Measurements from ENCODE around the gene MED13L.

The MED13L gene

DNA sequence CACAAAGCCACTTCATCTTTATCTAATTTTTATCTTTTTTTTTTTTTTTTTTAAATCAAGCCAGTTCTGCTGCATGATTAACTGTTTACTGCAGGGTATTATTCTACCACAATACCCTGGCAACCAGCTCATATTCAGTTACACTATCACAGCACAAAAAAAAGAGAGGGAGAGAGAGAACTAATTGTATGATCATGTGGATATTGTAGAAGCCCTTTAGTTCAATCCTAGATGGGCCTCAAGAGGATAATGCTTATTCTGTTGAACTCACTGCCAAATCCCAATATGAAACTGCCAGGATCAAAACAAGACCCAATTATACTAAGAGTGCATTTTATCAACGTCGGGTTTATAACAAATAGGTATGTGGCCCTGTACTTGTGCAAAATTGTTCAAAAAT is 51.5 kb downstream of the MED13L start:
- Histone ChIP-seq H3K9ac (ENCODE audit: low read length) (no peak overlapping the region), H3K9me3 (ENCODE audit: insufficient read depth, low read length) (no peaks in the 10 kb centered on the region), H3K4me2 (ENCODE audit: low read depth, low read length, poor library complexity, severe bottlenecking) (no peak overlapping the region), H4K20me1 (ENCODE audit: low read depth, low read length) (no peaks in the 10 kb centered on the region), H3K9me2 (replicated peaks; ENCODE audit: insufficient read depth, low read length) (no peaks in the 10 kb centered on the region), H2AFZ (ENCODE audit: low read depth, low read length, severe bottlenecking) (no peak overlapping the region), H3K79me2 (ENCODE audit: insufficient read depth, low read length) (no peaks in the 10 kb centered on the region), H3K36me3 (ENCODE audit: low read length) (no peaks in the 10 kb centered on the region), H3K27ac (ENCODE audit: low read depth, low read length) (no peak overlapping the region), H3F3A (ENCODE audit: insufficient read depth) (no peaks in the 10 kb centered on the region), H3K4me3 (ENCODE audit: insufficient read depth, low read length, poor library complexity, severe bottlenecking) (no peak overlapping the region), H3K27me3 (ENCODE audit: low read length) (no peaks in the 10 kb centered on the region)
- TF ChIP-seq, protein P1, sequence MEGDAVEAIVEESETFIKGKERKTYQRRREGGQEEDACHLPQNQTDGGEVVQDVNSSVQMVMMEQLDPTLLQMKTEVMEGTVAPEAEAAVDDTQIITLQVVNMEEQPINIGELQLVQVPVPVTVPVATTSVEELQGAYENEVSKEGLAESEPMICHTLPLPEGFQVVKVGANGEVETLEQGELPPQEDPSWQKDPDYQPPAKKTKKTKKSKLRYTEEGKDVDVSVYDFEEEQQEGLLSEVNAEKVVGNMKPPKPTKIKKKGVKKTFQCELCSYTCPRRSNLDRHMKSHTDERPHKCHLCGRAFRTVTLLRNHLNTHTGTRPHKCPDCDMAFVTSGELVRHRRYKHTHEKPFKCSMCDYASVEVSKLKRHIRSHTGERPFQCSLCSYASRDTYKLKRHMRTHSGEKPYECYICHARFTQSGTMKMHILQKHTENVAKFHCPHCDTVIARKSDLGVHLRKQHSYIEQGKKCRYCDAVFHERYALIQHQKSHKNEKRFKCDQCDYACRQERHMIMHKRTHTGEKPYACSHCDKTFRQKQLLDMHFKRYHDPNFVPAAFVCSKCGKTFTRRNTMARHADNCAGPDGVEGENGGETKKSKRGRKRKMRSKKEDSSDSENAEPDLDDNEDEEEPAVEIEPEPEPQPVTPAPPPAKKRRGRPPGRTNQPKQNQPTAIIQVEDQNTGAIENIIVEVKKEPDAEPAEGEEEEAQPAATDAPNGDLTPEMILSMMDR (IDR thresholded peaks at IDR 0.05; ENCODE audit: insufficient read depth, low read length, poor library complexity, severe bottlenecking) = no peak
- no peak for TF ChIP-seq EZH2phosphoT487 (conservative IDR thresholded peaks at IDR 0.05; ENCODE audit: low read length)

DNA sequence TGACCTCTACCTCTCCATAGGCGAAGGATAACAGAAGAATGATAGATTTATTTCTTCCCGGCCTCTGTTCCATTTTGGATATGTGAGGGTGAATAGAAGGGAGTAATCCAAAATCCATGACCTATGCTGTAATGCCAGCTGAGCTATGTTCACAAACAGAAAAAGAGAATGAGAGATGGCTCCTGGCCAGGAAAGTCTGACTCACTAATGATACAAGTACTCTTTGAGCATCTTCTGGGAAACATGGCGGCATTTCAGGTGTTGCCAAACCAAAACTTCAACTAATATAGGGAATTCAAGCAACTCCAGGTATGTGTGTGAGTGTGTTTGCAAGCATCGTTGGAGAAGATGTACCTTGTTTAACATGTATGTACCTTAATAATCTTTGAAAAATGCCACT is 55.1 kb downstream of the MED13L start:
- peaks cover 5% of the 10 kb centered on the region; the same call in 1 of the 2 replicates for H4K20me1 ChIP-seq (ENCODE audit: low read depth, low read length)

DNA sequence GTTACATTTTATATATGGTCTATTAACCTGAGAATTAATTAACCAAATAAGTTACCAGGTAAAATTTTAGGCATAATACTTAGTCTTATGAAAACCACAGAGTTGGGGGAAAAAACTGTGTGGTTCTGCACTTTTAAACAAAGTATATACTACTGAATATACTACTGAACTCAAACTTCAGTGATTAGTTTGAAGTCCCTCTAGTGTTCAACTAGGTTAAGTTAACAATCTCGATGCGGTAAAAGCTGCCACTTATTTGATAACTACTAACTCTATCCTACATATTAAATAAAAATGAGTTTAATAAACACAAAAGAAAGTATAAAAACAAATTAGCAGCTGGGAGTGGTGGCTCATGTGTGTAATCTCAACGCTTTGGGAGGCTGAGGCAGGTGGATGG is 56.7 kb downstream of the MED13L start:
- Histone ChIP-seq H3K27me3 (ENCODE audit: low read length) (no peaks in the 10 kb centered on the region), H3K4me3 (ENCODE audit: insufficient read depth, low read length, poor library complexity, severe bottlenecking) (no peak overlapping the region), H3F3A (ENCODE audit: insufficient read depth) (no peaks in the 10 kb centered on the region), H3K9me2 (replicated peaks; ENCODE audit: insufficient read depth, low read length) (no peaks in the 10 kb centered on the region), H3K36me3 (ENCODE audit: low read length) (no peaks in the 10 kb centered on the region), H3K79me2 (ENCODE audit: insufficient read depth, low read length) (no peaks in the 10 kb centered on the region), H3K9ac (ENCODE audit: low read length) (no peak overlapping the region), H4K20me1 (ENCODE audit: low read depth, low read length) (peaks cover 11% of the 10 kb centered on the region; the same call in 1 of the 2 replicates), H3K27ac (ENCODE audit: low read depth, low read length) (no peak overlapping the region), H3K4me2 (ENCODE audit: low read depth, low read length, poor library complexity, severe bottlenecking) (no peak overlapping the region), H3K9me3 (ENCODE audit: insufficient read depth, low read length) (no peaks in the 10 kb centered on the region), H2AFZ (ENCODE audit: low read depth, low read length, severe bottlenecking) (no peak overlapping the region)
- TF ChIP-seq, protein P1 (IDR thresholded peaks at IDR 0.05; ENCODE audit: insufficient read depth, low read length, poor library complexity, severe bottlenecking) = no peak
- no peak for TF ChIP-seq EZH2phosphoT487 (conservative IDR thresholded peaks at IDR 0.05; ENCODE audit: low read length)

More for the DNA sequence above, 55.1 kb downstream of the MED13L start:
- H3K9me2 ChIP-seq (replicated peaks; ENCODE audit: insufficient read depth, low read length) = no peaks in the 10 kb centered on the region
- no peak overlapping the region for H3K9ac ChIP-seq (ENCODE audit: low read length)
- no peak overlapping the region for H3K27ac ChIP-seq (ENCODE audit: low read depth, low read length)
- no peak overlapping the region for H2AFZ ChIP-seq (ENCODE audit: low read depth, low read length, severe bottlenecking)
- no peaks in the 10 kb centered on the region for H3K36me3 ChIP-seq (ENCODE audit: low read length)
- H3K4me3 ChIP-seq (ENCODE audit: insufficient read depth, low read length, poor library complexity, severe bottlenecking) = no peak overlapping the region
- no peak for TF ChIP-seq EZH2phosphoT487 (conservative IDR thresholded peaks at IDR 0.05; ENCODE audit: low read length)
- TF ChIP-seq, protein P1 (IDR thresholded peaks at IDR 0.05; ENCODE audit: insufficient read depth, low read length, poor library complexity, severe bottlenecking) = no peak
- H3K4me2 ChIP-seq (ENCODE audit: low read depth, low read length, poor library complexity, severe bottlenecking) = no peak overlapping the region
- H3K79me2 ChIP-seq (ENCODE audit: insufficient read depth, low read length) = no peaks in the 10 kb centered on the region
- H3F3A ChIP-seq (ENCODE audit: insufficient read depth) = no peaks in the 10 kb centered on the region
- no peaks in the 10 kb centered on the region for H3K27me3 ChIP-seq (ENCODE audit: low read length)
- no peaks in the 10 kb centered on the region for H3K9me3 ChIP-seq (ENCODE audit: insufficient read depth, low read length)

All from SU-DHL-6 (cell line).